MCF 10A (cell line): ENCODE data around the gene STK17A. TPM values are rescaled to one million over a fixed set of nuclear protein-coding genes. Genes with fewer than 3 reads are reported as not detected.
A peak's percentile ranks its signal among the peaks of the same experiment; 100 is the strongest.

ENCODE experiments used
- BruUV-seq: library from RNA; stranded (reverse); fragments of 400-500 nt; replicated peaks from 2 replicates; lab custom pipeline; 2021; lab: Mats Ljungman, UMichigan
- CTCF ChIA-PET: fragments of 300-600 bp; sonication (Branson Sonifier 250); formaldehyde crosslinking; extraction: SDS; loops from one replicate; lab custom pipeline; 2021; ENCODE audit warnings: antibody characterized with exemption, inconsistent platforms; lab: Yijun Ruan, JAX
- POLR2A ChIA-PET: fragments of 300-600, 350-650 bp; sonication (Branson Sonifier 250); formaldehyde crosslinking; extraction: SDS; loops from one replicate; lab custom pipeline; 2020; ENCODE audit warnings: antibody characterized with exemption, inconsistent platforms; lab: Yijun Ruan, JAX
- DNase-seq: peaks from one replicate; pipeline ENCODE4 v3.0.0-alpha.2; 2018; ENCODE audit not compliant: unreplicated experiment
- H3K27ac Mint-ChIP-seq: one replicate; pipeline ENCODE4 v1.8.0; 2022; ENCODE audit warnings: mild to moderate bottlenecking, low read depth, mixed read lengths; ENCODE audit not compliant: unreplicated experiment
- H3K27me3 Mint-ChIP-seq: one replicate; pipeline ENCODE4 v1.8.0; 2022; ENCODE audit warnings: mixed read lengths; ENCODE audit not compliant: insufficient read depth, unreplicated experiment
- H3K36me3 Mint-ChIP-seq: one replicate; pipeline ENCODE4 v1.8.0; 2022; ENCODE audit warnings: mild to moderate bottlenecking, moderate library complexity, mixed read lengths; ENCODE audit not compliant: insufficient read depth, unreplicated experiment
- H3K4me1 Mint-ChIP-seq: one replicate; pipeline ENCODE4 v1.8.0; 2022; ENCODE audit warnings: mixed read lengths; ENCODE audit not compliant: insufficient read depth, unreplicated experiment
- H3K4me3 Mint-ChIP-seq: one replicate; pipeline ENCODE4 v1.8.0; 2022; ENCODE audit warnings: mild to moderate bottlenecking, moderate library complexity, mixed read lengths; ENCODE audit not compliant: unreplicated experiment
- H3K9me3 Mint-ChIP-seq: one replicate; pipeline ENCODE4 v1.8.0; 2022; ENCODE audit warnings: mixed read lengths; ENCODE audit not compliant: unreplicated experiment
- CTCF ChIP-seq: fragments of 200-600 bp; IDR thresholded peaks from one replicate; pipeline ENCODE4 v1.8.0; 2022; ENCODE audit warnings: antibody characterized with exemption, mild to moderate bottlenecking; ENCODE audit not compliant: unreplicated experiment
- intact Hi-C: fragments of 100-400 bp; cut with micrococcal nuclease; formaldehyde crosslinking; loops from 2 replicates; pipeline ENCODE4 v1.14.1; 2022
- total RNA-seq: library from RNA; stranded (reverse); gene quantifications from 2 replicates; pipeline ENCODE4 v1.2.3, GENCODE V29; 2022

Gene STK17A
- total RNA-seq, 1 experiment from 2014 or later = 51.6 TPM

GRCh38 chr7:43585562-43585961, 2.7 kb downstream of the STK17A start:
- Mint-ChIP-seq H3K4me1 (peaks cover 29% of the 10 kb centered on the region), H3K4me3 (peak overlapping the region; percentile 93), H3K9me3 (no peaks in the 10 kb centered on the region), H3K27ac (peak overlapping the region; percentile 95), H3K27me3 (no peaks in the 10 kb centered on the region), H3K36me3 (peaks cover 15% of the 10 kb centered on the region)
- peak; percentile 89 for DNase-seq
- POLR2A ChIA-PET = interaction anchor here (0.6 to 9.8 kb wide), 31 partner anchors 8 to 654 kb away, joined by 3 to 182 read pairs (median 5); partner anchors contain the start of genes BLVRA, COA1, MRPL32 and MRPS24
- CTCF ChIA-PET = interaction anchor here (0.9 to 12.2 kb wide), 7 partner anchors 11 to 647 kb away, joined by 3 to 211 read pairs (median 4); no protein-coding TSS in a partner anchor
- BruUV-seq = no TSS peak
- no peak for TF ChIP-seq CTCF
- intact Hi-C loops = loop anchor here (2.0 kb wide), 2 partner anchors 51 to 143 kb away; partner anchors contain the start of gene COA1

DNA sequence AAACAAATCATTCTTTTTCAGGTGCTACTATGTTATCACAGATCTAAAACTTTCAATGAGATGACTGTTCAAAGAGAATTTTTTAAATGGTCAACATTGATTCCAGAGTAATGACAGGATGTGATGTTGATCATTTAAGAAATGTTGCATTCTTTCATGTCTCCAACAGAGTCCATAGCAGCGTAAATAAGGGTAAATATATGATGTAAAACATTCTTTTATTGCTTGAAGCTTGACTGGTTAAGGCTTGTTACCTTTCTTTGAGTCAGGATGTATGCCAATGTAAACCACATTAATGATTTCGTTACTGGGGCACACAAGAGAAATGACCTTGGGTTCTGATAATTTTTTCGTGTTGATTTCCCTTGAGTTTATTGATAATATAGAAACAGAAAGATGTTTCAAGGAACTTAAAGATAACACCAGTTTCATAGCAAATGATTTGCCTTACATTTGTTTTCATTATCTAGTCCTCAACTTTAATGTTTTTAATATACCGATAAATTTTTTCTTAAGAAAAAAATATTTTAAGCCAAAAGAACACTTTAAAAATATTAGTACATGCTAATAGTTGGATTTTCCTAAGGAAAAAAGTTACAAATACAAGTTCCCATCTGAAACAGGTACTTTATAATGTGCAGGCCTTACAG, 3.5 kb downstream of the STK17A start:
- Mint-ChIP-seq H3K4me3 (peak overlapping the region; percentile 93), H3K9me3 (no peaks in the 10 kb centered on the region), H3K4me1 (peaks cover 38% of the 10 kb centered on the region), H3K36me3 (peaks cover 15% of the 10 kb centered on the region), H3K27me3 (no peaks in the 10 kb centered on the region), H3K27ac (peak overlapping the region; percentile 95)
- ChIA-PET CTCF (interaction anchor here (0.6 to 12.2 kb wide), 6 partner anchors 12 to 136 kb away, joined by 3 to 211 read pairs (median 5); no protein-coding TSS in a partner anchor), POLR2A (interaction anchor here (0.6 to 9.8 kb wide), 25 partner anchors 8 to 286 kb away, joined by 3 to 182 read pairs (median 5); partner anchors contain the start of genes COA1 and MRPS24)
- intact Hi-C loops = no loop called here
- DNase-seq = peak; percentile 63
- BruUV-seq = no TSS peak
- no peak for TF ChIP-seq CTCF

DNA sequence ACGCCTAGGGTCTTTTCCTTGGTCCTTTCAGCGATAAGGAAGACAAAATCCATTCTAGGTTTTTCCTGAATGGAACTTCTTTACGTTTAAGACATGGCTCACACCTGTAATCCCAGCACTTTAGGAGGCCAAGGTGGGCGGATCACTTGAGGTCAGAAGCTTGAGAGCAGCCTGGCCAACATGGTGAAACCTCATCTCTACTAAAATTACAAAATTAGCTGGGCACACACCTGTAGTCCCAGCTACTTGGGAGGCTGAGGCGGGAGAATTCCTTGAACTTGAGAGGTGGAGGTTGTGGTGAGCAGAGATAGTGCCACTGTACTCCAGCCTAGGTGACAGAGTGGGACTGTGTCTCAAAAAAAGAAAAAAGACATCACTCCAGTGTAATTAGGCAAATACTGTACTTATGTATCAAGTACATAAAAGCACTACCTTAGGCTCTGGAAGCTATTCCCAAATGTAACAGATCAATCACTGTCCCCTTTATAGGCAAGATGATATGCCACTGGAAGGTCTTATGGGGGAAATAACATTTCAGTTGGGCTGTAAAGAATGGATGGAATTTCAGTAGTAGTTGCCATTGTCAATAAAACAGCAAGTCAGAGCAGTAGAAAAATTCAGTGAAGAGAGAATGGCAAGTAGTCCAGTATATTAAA, 5.7 kb downstream of the STK17A start:
- H3K4me1 Mint-ChIP-seq = peaks cover 54% of the 10 kb centered on the region
- CTCF ChIA-PET = interaction anchor here (0.8 to 12.2 kb wide), 4 partner anchors 10 to 142 kb away, joined by 3 to 211 read pairs (median 5); no protein-coding TSS in a partner anchor
- TF ChIP-seq CTCF = no peak

DNA sequence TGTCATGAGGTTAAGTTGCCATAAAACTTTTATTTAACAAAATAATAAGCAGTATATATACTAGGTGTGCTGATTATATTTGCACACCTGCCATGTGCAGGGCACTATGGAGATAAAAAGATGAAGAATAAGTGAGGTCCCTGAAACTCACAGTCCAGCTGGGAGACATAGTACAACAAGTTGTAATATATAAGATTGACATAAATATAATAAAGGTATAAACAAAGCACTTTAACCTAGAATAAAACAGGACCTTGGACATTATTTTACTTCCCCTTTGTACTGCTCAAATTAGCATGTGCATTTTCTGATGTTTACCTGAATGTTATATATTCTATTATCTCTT, 6.2 kb downstream of the STK17A start:
- TF ChIP-seq CTCF = no peak
- Mint-ChIP-seq H3K4me3 (no peak overlapping the region), H3K36me3 (peaks cover 3% of the 10 kb centered on the region), H3K27ac (peak overlapping the region; percentile 57), H3K9me3 (no peaks in the 10 kb centered on the region), H3K4me1 (peaks cover 56% of the 10 kb centered on the region), H3K27me3 (no peaks in the 10 kb centered on the region)
- no TSS peak for BruUV-seq
- ChIA-PET POLR2A (interaction anchor here (1.0 to 9.8 kb wide), 2 partner anchors 15 to 17 kb away, joined by 3 to 176 read pairs; no protein-coding TSS in a partner anchor), CTCF (interaction anchor here (1.0 to 12.2 kb wide), 3 partner anchors 10 to 119 kb away, joined by 3 to 211 read pairs (median 7); no protein-coding TSS in a partner anchor)
- intact Hi-C loops = no loop called here
- no peak for DNase-seq

More for the DNA sequence above, 5.7 kb downstream of the STK17A start:
- POLR2A ChIA-PET = interaction anchor here (0.7 to 9.8 kb wide), 8 partner anchors 16 to 175 kb away, joined by 3 to 182 read pairs (median 6); partner anchors contain the start of gene COA1
- H3K27me3 Mint-ChIP-seq = no peaks in the 10 kb centered on the region
- H3K36me3 Mint-ChIP-seq = peaks cover 8% of the 10 kb centered on the region
- intact Hi-C loops = no loop called here
- H3K4me3 Mint-ChIP-seq = no peak overlapping the region
- DNase-seq = no peak
- BruUV-seq = no TSS peak
- H3K9me3 Mint-ChIP-seq = no peaks in the 10 kb centered on the region
- H3K27ac Mint-ChIP-seq = no peak overlapping the region
